AG04449 (cell line): ENCODE results near the gene CAPZB.

Source experiments
- CTCF ChIA-PET: fragments of 350-600 bp; formaldehyde crosslinking; extraction: SDS; loops from one replicate; lab custom pipeline; 2021; ENCODE audit warnings: antibody characterized with exemption; lab: Yijun Ruan, JAX
- POLR2A ChIA-PET: fragments of 400-600, 350-600 bp; formaldehyde crosslinking; extraction: SDS; loops from one replicate; lab custom pipeline; 2020; ENCODE audit warnings: antibody characterized with exemption, inconsistent platforms; lab: Yijun Ruan, JAX
- DNase-seq: peaks from one replicate; pipeline ENCODE4 v3.0.0-alpha.2; 2010; ENCODE audit warnings: low read depth, low spot score
- H3K4me3 ChIP-seq: 2 replicates; pipeline ENCODE4 v1.5.1; 2011; ENCODE audit warnings: low read depth, mild to moderate bottlenecking, control low read depth, low read length
- CTCF ChIP-seq: IDR thresholded peaks from one replicate; pipeline ENCODE4 v1.5.1; 2011; ENCODE audit warnings: mild to moderate bottlenecking, moderate library complexity, low read length, control low read depth, inconsistent platforms; ENCODE audit not compliant: insufficient read depth; ENCODE audit errors: missing control alignments

Gene CAPZB

GRCh38 chr1:19313636-19313959 lies 171.7 kb downstream of the CAPZB start:
- no peak for DNase-seq
- ChIA-PET CTCF (interaction anchor here (1.4 to 3.1 kb wide), 4 partner anchors 16 to 340 kb away, joined by 3 to 16 read pairs (median 4); no protein-coding TSS in a partner anchor), POLR2A (interaction anchor here (0.6 to 1.5 kb wide), 2 partner anchors 17 to 52 kb away, joined by 3 to 4 read pairs; no protein-coding TSS in a partner anchor)
- TF ChIP-seq CTCF: no peak
- H3K4me3 ChIP-seq: no peak overlapping the region

- TF ChIP-seq CTCF: no peak
- ChIA-PET POLR2A (interaction anchor here (0.6 to 1.5 kb wide), 3 partner anchors 17 to 52 kb away, joined by 3 to 4 read pairs (median 3); no protein-coding TSS in a partner anchor), CTCF (interaction anchor here (1.4 to 3.1 kb wide), 5 partner anchors 16 to 341 kb away, joined by 3 to 16 read pairs (median 3); no protein-coding TSS in a partner anchor)
- H3K4me3 ChIP-seq: peak overlapping the region; percentile 83
- DNase-seq: no peak
These were observed 172.3 kb downstream of the CAPZB start for GRCh38 chr1:19312782-19313635.

GRCh38 chr1:19311931-19312781 lies 173.2 kb downstream of the CAPZB start, which contains the start of the genes AKR7A2 and SLC66A1:
TSS of gene AKR7A2 (minus strand) at chr1:19312144. CDS start at chr1:19312124, 20 bp downstream.
TSS of gene SLC66A1 (plus strand) at chr1:19312326. CDS start at chr1:19317678, 5,352 bp downstream.
- POLR2A ChIA-PET: interaction anchor here (0.6 to 1.5 kb wide), 2 partner anchors 24 to 51 kb away, joined by 3 to 4 read pairs; no protein-coding TSS in a partner anchor
- CTCF ChIA-PET: interaction anchor here (1.4 to 3.1 kb wide), 4 partner anchors 27 to 341 kb away, joined by 3 to 16 read pairs (median 4); no protein-coding TSS in a partner anchor
- no peak for TF ChIP-seq CTCF
- H3K4me3 ChIP-seq: peak within 1 kb of the TSS; percentile 83
- no peak for DNase-seq

GRCh38 chr1:19311503-19311930 lies 173.8 kb downstream of the CAPZB start:
- TF ChIP-seq CTCF: no peak
- ChIA-PET POLR2A (no interaction called here), CTCF (interaction anchor here (0.7 to 3.1 kb wide), 4 partner anchors 10 to 342 kb away, joined by 3 to 16 read pairs (median 5); no protein-coding TSS in a partner anchor)
- no peak for DNase-seq
- H3K4me3 ChIP-seq: peak overlapping the region; percentile 80

- CTCF ChIA-PET: interaction anchor here (0.7 to 3.1 kb wide), 3 partner anchors 9 to 343 kb away, joined by 4 to 16 read pairs (median 6); no protein-coding TSS in a partner anchor
- no peak for TF ChIP-seq CTCF
- H3K4me3 ChIP-seq: peak overlapping the region; percentile 80
- no peak for DNase-seq
- POLR2A ChIA-PET: no interaction called here
These were observed 174.4 kb downstream of the CAPZB start for GRCh38 chr1:19310720-19311502.
